Ovary (tissue), 9 donors: ENCODE measurements around the gene MELTF. TPM values are rescaled to one million over a fixed set of nuclear protein-coding genes. Genes with fewer than 3 reads are reported as not detected.

ENCODE experiments used
- DNase-seq, 5 donors: peaks; one replicate each; pipeline ENCODE4 v3.0.0-alpha.2; 2019 to 2020
- H3K27ac ChIP-seq, 2 donors: fragments of 200-600 bp; one replicate each; pipeline versions ENCODE4 v1.5.1 to v1.8.0; 2019 to 2022
- H3K27me3 ChIP-seq: fragments of 200-600 bp; one replicate; pipeline ENCODE4 v1.8.0; 2022
- H3K36me3 ChIP-seq: fragments of 200-600 bp; sonication (generic); one replicate; pipeline ENCODE4 v1.5.1; 2019
- H3K4me1 ChIP-seq: one replicate; pipeline ENCODE4 v1.8.1; 2013; ENCODE audit warnings: mild to moderate bottlenecking, moderate library complexity; ENCODE audit not compliant: insufficient read depth
- H3K4me3 ChIP-seq: fragments of 200-600 bp; sonication (generic); one replicate; pipeline ENCODE4 v1.5.1; 2017
- H3K9me3 ChIP-seq, 2 donors: fragments of 200-600 bp in 1 of 2; sonication (generic) in 1 of 2; one replicate each; pipeline versions ENCODE4 v1.5.1 to v1.8.1; 2013 to 2019; ENCODE audit warnings: mild to moderate bottlenecking in 1 of 2, moderate library complexity in 1 of 2
- EP300 ChIP-seq: sonication (generic); formaldehyde crosslinking; IDR thresholded peaks from one replicate; pipeline ENCODE4 v1.6.1; 2017; ENCODE audit warnings: antibody characterized with exemption
- POLR2A ChIP-seq: fragments of 450-650 bp; IDR thresholded peaks from one replicate; pipeline ENCODE4 v1.6.1; 2017; ENCODE audit warnings: antibody characterized with exemption, mild to moderate bottlenecking, moderate library complexity
- WGBS, 3 donors: extraction: QIAGEN DNeasy Blood & Tissue Kit in 1 of 3; methylation state at CpG; one replicate each; pipeline versions ENCODE4 v1.1.5 to v1.1.7; 2013 to 2017; 5-methylcytosine and 5-hydroxymethylcytosine counted together
- intact Hi-C, 4 donors: fragments of 100-400 bp; cut with DNase I; formaldehyde crosslinking; loops; one replicate each; pipeline versions ENCODE4 v1.11.0 to v1.15.1; 2022 to 2023
- polyA plus RNA-seq, 2 donors: library from polyadenylated mRNA; stranded (reverse); fragments of 200-250 nt in 1 of 2; fragments of 350-450 nt in 1 of 2; fragmentation: Illumina TruSeq in 1 of 2; extraction: RNeasy Lipid Tissue Mini Kit (QIAGEN cat#74804) in 1 of 2; gene quantifications; one replicate each; pipeline ENCODE4 v1.2.3, GENCODE V29; 2013 to 2014
- total RNA-seq, 7 donors: library from RNA; depleted of rRNA in 2 of 7; stranded (reverse); fragments of >200 nt in 2 of 7; fragmentation: NEBNext Ultra II Directional in 3 of 7; extraction: Animal tissue kit (Norgen Biotek cat#: 25700) in 3 of 7; gene quantifications; one replicate each; pipeline versions ENCODE4 v1.1.0 to v1.2.4, GENCODE V29; 2016 to 2023
- TF ChIP-seq, protein P1 (sequence below), 3 donors: fragments of 450-650 bp in 2 of 3; fragments of 200-600 bp in 1 of 3; IDR thresholded peaks; one replicate each; pipeline versions ENCODE4 v1.5.1 to v1.8.0; 2016 to 2022; ENCODE audit warnings: antibody characterized with exemption in 3 of 3, mild to moderate bottlenecking in 1 of 3
- donor health status: DM: no; HTN: no; CAD: no; lungs with moderate emphysema.
- donor health status: DM: no; HTN: no; CAD: no.
- donor health status: Bipolar disorder and iron deficiency.
- donor health status: DM: yes; HTN: yes; CAD: no.
- donor health status: DM: no; HTN: no; CAD: no.
- donor health status: DM: yes; HTN: yes; CAD: no.

MELTF gene
- total and polyA plus RNA-seq, 9 donors, result 0.53 to 19.0 (median 2.0) TPM

DNA sequence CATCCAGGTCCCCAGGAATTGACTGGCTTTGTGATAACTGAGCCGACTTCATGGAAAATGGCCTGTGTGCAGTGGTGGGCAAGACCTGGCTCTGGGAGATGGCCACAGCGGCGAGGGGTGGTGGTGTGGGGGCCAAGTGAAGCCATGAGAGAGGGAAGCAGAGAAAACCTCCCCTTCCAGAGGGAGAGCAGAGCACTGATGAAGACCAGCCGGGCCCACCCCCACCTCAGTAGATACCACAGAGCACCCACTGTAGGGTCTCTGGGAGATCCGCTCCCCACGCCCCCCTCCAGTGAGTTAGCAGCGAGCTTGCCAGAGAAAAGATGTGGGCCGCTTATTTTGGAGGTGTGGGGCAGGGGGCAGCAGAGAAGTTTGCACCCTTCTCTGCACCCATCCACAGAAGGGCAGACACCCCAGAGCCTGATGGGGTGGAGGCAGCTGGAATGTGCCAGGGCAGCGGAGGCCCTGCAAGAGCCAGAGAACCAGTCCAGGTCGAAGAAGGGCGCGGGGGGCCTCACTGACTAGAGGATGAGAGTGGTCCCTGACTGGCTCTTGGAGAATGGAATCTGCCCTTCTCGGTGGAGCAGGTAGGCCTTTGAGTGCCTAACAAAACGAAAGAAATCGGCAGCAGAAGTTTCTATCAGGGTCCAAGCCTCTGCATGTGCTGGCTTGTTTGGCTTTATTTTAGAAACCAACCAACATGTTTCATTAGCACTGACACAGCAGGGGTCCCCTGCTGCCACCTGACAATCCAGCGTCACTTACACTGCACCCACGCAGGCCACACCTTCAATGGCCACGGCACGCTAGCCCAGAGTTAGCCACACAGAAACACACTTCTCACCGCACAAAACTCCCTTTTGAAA is 28.3 kb downstream of the MELTF start:
- intact Hi-C loops, result loop anchor here in 1 of 4 donors (10.0 kb wide), 1 partner anchor 183 kb away; no protein-coding TSS in a partner anchor
- DNase-seq, result peak in 1 of 5 donors; percentile 40
- Histone ChIP-seq H3K27ac (peak overlapping the region; percentile 98 to 99), H3K4me1 (peaks cover 4% of the 10 kb centered on the region), H3K27me3 (no peaks in the 10 kb centered on the region), H3K9me3 (no peaks in the 10 kb centered on the region), H3K36me3 (no peaks in the 10 kb centered on the region), H3K4me3 (no peak overlapping the region)
- 91 to 94% (median 94%) methylated on average over 20 of the region's 20 CpGs for WGBS, 3 donors
- TF ChIP-seq, protein P1, sequence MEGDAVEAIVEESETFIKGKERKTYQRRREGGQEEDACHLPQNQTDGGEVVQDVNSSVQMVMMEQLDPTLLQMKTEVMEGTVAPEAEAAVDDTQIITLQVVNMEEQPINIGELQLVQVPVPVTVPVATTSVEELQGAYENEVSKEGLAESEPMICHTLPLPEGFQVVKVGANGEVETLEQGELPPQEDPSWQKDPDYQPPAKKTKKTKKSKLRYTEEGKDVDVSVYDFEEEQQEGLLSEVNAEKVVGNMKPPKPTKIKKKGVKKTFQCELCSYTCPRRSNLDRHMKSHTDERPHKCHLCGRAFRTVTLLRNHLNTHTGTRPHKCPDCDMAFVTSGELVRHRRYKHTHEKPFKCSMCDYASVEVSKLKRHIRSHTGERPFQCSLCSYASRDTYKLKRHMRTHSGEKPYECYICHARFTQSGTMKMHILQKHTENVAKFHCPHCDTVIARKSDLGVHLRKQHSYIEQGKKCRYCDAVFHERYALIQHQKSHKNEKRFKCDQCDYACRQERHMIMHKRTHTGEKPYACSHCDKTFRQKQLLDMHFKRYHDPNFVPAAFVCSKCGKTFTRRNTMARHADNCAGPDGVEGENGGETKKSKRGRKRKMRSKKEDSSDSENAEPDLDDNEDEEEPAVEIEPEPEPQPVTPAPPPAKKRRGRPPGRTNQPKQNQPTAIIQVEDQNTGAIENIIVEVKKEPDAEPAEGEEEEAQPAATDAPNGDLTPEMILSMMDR (IDR thresholded peaks at IDR 0.05), result no peak
- TF ChIP-seq POLR2A (no peak), EP300 (no peak)

DNA sequence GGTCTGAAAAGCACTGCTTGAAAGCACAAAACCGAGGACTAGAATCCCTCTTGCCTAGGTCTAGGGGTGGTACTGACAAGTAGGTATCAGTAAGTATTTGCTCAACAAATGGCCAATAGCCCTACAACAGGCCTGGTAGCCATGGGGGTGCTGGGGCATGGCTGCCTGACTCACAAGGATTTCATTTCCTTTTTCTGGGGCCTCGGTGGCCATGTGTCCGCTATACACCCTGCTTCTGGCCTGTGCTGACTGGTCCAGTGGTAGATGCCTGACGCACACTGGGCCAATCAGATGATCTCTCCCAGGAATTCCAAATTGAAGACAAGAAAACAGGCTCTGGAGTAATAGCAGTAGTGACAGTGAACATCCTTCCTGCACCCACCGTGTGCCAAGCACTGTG is 29.4 kb downstream of the MELTF start:
- WGBS, 3 donors, result 82 to 88% (median 87%) methylated on average over 5 of the region's 5 CpGs
- Histone ChIP-seq H3K27ac (no peak overlapping the region), H3K9me3 (no peaks in the 10 kb centered on the region), H3K36me3 (no peaks in the 10 kb centered on the region), H3K4me3 (no peak overlapping the region), H3K4me1 (peaks cover 4% of the 10 kb centered on the region), H3K27me3 (no peaks in the 10 kb centered on the region)
- intact Hi-C loops, result loop anchor here in 1 of 4 donors (10.0 kb wide), 1 partner anchor 185 kb away; no protein-coding TSS in a partner anchor
- TF ChIP-seq EP300 (no peak), POLR2A (no peak)
- TF ChIP-seq, protein P1 (IDR thresholded peaks at IDR 0.05), result no peak
- DNase-seq, result peak in 1 of 5 donors; percentile 21

- no peak overlapping the region for H3K4me3 ChIP-seq
- no peaks in the 10 kb centered on the region for H3K27me3 ChIP-seq
- intact Hi-C loops, result loop anchor here in 2 of 4 donors (10.0 kb wide), 2 partner anchors 186 to 506 kb away; no protein-coding TSS in a partner anchor
- no peaks in the 10 kb centered on the region for H3K9me3 ChIP-seq
- H3K36me3 ChIP-seq, result no peaks in the 10 kb centered on the region
- peaks cover 4% of the 10 kb centered on the region for H3K4me1 ChIP-seq
- peak in 1 of 5 donors; percentile 26 for DNase-seq
- WGBS, 3 donors, result 88 to 97% (median 95%) methylated on average over 21 of the region's 21 CpGs
- no peak overlapping the region for H3K27ac ChIP-seq
- TF ChIP-seq POLR2A, result no peak
- no peak for TF ChIP-seq EP300
- TF ChIP-seq, protein P1 (IDR thresholded peaks at IDR 0.05), result no peak
Observed at GRCh38 chr3:196998966-196999760, 30.5 kb downstream of the MELTF start.

- no peak overlapping the region for H3K4me3 ChIP-seq
- H3K9me3 ChIP-seq, result no peaks in the 10 kb centered on the region
- H3K36me3 ChIP-seq, result no peaks in the 10 kb centered on the region
- peak in 1 of 5 donors; percentile 12 for DNase-seq
- intact Hi-C loops, result loop anchor here in 2 of 4 donors (10.0 kb wide), 2 partner anchors 187 to 507 kb away; no protein-coding TSS in a partner anchor
- WGBS, 3 donors, result 89 to 93% (median 91%) methylated on average over 15 of the region's 15 CpGs
- H3K27ac ChIP-seq, result no peak overlapping the region
- no peaks in the 10 kb centered on the region for H3K27me3 ChIP-seq
- no peaks in the 10 kb centered on the region for H3K4me1 ChIP-seq
- TF ChIP-seq EP300 (no peak), POLR2A (no peak)
- TF ChIP-seq, protein P1 (IDR thresholded peaks at IDR 0.05), result no peak
Observed at GRCh38 chr3:196997311-196997710, 32.3 kb downstream of the MELTF start.
